HG03103 (cell line): ENCODE results near the gene DDN.

Experiments
- ATAC-seq: cut with Tn5 transposase; IDR thresholded peaks from one replicate; pipeline ENCODE4 v1.9.1; 2021; ENCODE audit warnings: low read depth; ENCODE audit not compliant: unreplicated experiment

DDN gene

GRCh38 chr12:48969833-48970701 lies 29.1 kb downstream of the DDN start:
- ATAC-seq = no peak

- ATAC-seq = no peak
Observed at GRCh38 chr12:48969160-48969771, 29.9 kb downstream of the DDN start.

- no peak for ATAC-seq
Observed at GRCh38 chr12:48968467-48968866, 30.7 kb downstream of the DDN start.

GRCh38 chr12:48967991-48968390 lies 31.2 kb downstream of the DDN start:
- no peak for ATAC-seq

- ATAC-seq = no peak
Observed at GRCh38 chr12:48966177-48966895, 32.8 kb downstream of the DDN start.

- ATAC-seq = no peak
Observed at GRCh38 chr12:48965298-48965838, 33.8 kb downstream of the DDN start.

GRCh38 chr12:48961801-48962200 lies 37.4 kb downstream of the DDN start:
- ATAC-seq = no peak

- ATAC-seq = no peak
Observed at GRCh38 chr12:48961331-48961730, 37.8 kb downstream of the DDN start.

GRCh38 chr12:48960834-48961233 lies 38.3 kb downstream of the DDN start:
- ATAC-seq = no peak

- ATAC-seq = no peak
Observed at GRCh38 chr12:48958049-48958388, 41.2 kb downstream of the DDN start.

GRCh38 chr12:48957141-48958048 lies 41.8 kb downstream of the DDN start, which contains the start of gene ARF3:
Gene ARF3, minus strand, starts transcription at chr12:48957487. Its CDS starts 16,392 bp downstream, at chr12:48941095.
- peak; percentile 87 for ATAC-seq

- ATAC-seq = no peak
Observed at GRCh38 chr12:48956279-48957140, 42.7 kb downstream of the DDN start.

GRCh38 chr12:48954841-48955501 lies 44.2 kb downstream of the DDN start:
- no peak for ATAC-seq

GRCh38 chr12:48954061-48954460 lies 45.1 kb downstream of the DDN start:
- no peak for ATAC-seq

GRCh38 chr12:48952691-48953090 lies 46.5 kb downstream of the DDN start:
- no peak for ATAC-seq

GRCh38 chr12:48947727-48948126 lies 51.4 kb downstream of the DDN start:
- ATAC-seq = no peak

GRCh38 chr12:48946943-48947342 lies 52.2 kb downstream of the DDN start:
- no peak for ATAC-seq

GRCh38 chr12:48946205-48946604 lies 53.0 kb downstream of the DDN start:
- ATAC-seq = no peak
